GM18507 (cell line): ENCODE data around the gene IL24.
"Not testable (repeated sequence)": the region's sequence is repeated elsewhere in the genome, so short reads cannot be mapped to it uniquely, and the experiment has no call there.

Source experiments
- DNase-seq: peaks from one replicate; pipeline ENCODE4 v3.0.0; 2011; ENCODE audit warnings: low read depth; ENCODE audit not compliant: insufficient read length; ENCODE audit errors: extremely low spot score
- FAIRE-seq: peaks from 2 replicates; lab custom pipeline; 2011; peaks lifted over from hg19 to GRCh38; lab: Jason Lieb, UNC

IL24 gene

DNA sequence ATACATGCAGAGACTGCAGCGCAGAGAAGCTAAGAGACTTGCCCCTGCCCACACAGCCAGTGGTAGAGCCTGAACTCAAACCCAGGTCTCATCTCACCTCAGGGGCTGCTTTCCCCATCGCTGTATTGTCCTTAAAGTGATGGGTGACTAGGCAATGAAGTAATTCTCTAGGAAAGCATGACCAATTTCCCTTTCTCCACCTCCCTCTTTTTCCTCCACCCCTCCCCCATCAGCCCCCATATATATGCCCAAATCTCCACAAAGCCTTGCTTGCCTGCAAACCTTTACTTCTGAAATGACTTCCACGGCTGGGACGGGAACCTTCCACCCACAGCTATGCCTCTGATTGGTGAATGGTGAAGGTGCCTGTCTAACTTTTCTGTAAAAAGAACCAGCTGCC is at the start of gene IL24:
Gene IL24 (plus strand): TSS at position 269 of the 400 bp plus-strand sequence. CDS start 390 bp downstream, outside the sequence.
- DNase-seq (no peak), FAIRE-seq (no peak)

GRCh38 chr1:206847946-206848345 is 49.3 kb upstream of the IL24 start:
- DNase-seq (no peak), FAIRE-seq (no peak)

- FAIRE-seq (no peak), DNase-seq (no peak)
Measured at GRCh38 chr1:206850401-206850800, 46.8 kb upstream of the IL24 start.

GRCh38 chr1:206851341-206852010 is 45.8 kb upstream of the IL24 start:
- no peak for FAIRE-seq
- DNase-seq = no peak

- not testable (repeated sequence) for DNase-seq, FAIRE-seq
Measured at GRCh38 chr1:206852662-206853061, 44.6 kb upstream of the IL24 start.

GRCh38 chr1:206853696-206854095 is 43.5 kb upstream of the IL24 start:
- DNase-seq, FAIRE-seq: not testable (repeated sequence)

DNA sequence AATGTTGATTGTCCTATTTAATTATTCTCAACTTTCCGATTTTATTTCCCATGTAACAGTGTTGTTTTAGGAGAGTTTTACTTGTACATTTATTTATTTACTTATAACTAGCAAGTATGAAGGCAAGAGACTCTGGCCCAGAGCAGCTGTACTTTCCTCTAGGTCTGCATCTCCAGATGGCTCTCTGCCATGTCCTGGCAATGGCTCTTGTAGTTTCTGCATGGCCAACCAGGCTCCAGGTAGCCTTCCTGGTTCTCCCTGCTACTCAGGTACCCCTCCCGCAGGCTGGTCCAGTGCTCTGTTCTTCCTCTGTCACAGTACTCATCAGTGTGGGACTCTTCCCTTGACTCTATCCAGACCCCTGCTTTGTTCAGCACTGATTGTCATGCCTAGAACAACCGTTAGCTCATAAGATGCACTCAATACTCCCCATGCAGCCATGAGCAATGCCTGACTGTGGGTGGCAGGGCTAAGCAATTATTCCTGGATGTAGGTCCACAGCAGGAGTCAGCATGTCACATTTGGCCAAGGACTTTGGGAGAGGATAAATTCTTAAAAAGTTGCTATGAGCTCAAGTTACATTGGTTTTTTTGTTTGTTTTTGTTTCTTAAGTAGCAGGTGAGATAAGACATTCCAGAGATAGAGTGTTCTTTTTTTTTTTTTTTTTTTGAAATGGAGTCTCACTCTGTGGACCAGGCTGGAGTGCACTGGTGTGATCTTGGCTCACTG is 42.7 kb upstream of the IL24 start:
- no peak for DNase-seq
- no peak for FAIRE-seq

DNA sequence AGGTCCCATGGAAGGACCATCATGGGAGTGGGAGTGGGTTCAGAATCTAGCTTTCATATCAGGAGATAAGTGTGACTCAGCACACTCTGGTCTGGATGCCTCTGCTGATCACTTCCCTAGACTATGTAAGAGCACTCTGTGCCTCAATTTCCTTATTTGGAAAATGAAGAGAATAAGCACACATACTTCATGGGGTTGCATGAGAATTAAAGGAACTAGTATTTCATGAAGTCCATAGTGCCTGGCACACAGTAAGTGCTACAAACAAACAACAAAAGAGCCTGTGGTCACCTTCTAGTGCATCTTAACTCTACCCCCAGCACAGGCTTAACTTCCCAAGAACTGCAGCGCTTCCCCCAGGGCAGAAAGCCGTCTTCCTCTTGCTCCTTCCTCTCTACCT is 41.4 kb upstream of the IL24 start:
- DNase-seq (no peak), FAIRE-seq (no peak)

GRCh38 chr1:206856674-206857464 is 40.4 kb upstream of the IL24 start:
- DNase-seq (no peak), FAIRE-seq (no peak)

DNA sequence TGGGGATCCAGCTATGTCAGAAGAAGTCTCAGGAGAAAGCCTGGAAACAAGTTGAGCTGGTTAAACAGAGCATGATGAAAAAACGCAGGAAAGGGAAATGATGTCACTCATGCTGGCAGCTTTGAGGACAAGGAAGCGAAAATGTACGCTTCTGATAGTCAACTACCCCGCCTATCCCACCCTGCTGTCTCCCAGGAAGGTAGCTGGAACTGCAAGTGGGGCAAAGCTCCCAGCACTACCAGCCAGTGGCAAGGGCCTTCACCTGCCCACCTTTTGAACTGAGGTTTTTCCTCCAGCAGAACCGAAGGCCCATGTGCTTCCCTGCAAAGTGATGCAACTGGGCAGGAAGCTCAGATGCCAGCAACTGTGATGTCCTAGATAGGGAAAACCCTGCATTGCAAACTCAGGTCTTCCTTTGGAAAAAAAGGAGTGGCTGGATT is 38.1 kb upstream of the IL24 start:
- FAIRE-seq (no peak), DNase-seq (no peak)

DNA sequence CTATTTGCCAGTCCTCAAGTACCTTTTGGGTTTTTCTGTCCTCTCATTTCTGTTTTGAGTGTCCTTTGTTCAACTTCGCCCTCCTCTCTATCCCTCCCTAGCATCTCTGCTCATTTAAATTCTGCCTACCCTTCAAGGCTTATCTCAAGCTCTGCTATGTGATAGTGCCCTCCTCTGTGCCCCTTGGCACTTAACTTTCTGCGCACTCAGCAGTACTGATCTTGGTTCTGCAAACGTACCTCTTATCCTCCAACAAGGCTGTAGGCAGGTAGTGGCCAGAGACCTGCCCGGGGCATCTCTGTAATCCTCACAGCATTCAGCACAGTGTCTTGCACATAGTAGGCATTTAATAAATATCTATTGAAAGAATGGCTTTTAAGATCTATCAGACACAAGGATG is 37.1 kb upstream of the IL24 start:
- FAIRE-seq (no peak), DNase-seq (no peak)

GRCh38 chr1:206863266-206863665 is 34.0 kb upstream of the IL24 start:
- FAIRE-seq (no peak), DNase-seq (no peak)

DNA sequence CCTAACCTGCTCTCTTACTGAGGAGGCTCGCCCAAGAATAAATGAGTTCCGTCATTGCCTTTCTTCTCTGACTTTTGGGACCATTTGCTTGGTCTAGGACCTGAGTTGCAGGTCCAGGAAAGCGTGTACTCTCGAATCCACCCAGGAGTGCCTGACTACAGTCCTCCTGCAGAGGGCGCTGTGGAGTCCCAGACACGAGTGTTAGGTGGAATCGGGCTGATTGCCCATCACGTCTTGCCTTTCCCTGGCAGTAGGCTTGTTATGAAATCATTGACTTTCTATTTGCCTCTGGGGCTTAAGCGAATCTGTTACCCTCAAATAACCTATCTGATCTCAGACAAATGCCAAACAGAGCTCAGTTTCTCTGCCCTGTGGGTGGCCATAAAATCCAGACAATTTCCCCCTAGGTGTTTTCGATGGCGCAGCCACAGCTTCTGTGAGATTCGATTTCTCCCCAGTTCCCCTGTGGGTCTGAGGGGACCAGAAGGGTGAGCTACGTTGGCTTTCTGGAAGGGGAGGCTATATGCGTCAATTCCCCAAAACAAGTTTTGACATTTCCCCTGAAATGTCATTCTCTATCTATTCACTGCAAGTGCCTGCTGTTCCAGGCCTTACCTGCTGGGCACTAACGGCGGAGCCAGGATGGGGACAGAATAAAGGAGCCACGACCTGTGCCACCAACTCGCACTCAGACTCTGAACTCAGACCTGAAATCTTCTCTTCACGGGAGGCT is 32.1 kb upstream of the IL24 start, which contains the start of gene IL20:
Gene IL20 (plus strand): TSS at position 685 of the 733 bp plus-strand sequence. CDS start 230 bp downstream, outside the sequence.
- FAIRE-seq = peak; percentile 78
- peak; percentile 28 for DNase-seq

GRCh38 chr1:206866062-206866461 is 31.2 kb upstream of the IL24 start:
- DNase-seq = no peak
- FAIRE-seq = no peak

DNA sequence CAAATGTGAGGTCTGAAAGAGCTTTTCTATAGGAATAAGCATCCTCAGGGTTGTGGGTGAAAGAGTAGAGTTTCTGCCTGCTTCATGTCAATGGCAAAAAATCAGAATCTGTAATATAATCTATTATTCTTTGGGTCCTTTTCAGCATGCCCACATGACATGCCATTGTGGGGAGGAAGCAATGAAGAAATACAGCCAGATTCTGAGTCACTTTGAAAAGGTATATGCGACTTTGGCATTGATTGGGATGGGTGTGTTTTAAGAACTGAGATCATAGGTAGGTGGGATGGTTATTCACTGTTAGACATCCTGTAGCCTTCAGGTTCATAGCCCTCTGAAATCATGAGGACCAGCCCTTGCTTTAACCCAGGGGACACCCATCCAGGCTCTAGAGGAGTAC is 30.0 kb upstream of the IL24 start:
- FAIRE-seq (no peak), DNase-seq (no peak)

DNA sequence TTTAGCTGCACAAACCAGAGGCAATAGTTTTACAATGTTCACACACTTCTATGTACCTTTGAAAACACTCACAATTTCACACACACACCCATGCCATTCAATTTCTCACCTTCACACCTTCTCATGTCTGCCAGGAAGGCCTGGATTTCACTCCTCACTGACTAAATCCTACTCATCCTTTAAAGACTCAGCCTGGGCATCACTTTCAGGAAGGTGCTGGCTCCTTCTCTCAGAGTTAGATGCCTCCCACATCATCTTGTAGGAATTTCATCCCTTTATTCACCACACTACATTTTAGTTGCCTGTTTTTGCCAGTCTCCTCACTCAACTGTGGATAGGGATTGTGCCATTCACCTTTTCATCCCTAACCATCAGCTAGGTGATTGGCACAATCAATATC is 29.5 kb upstream of the IL24 start:
- FAIRE-seq = no peak
- no peak for DNase-seq

GRCh38 chr1:206868264-206868663 is 29.0 kb upstream of the IL24 start:
- FAIRE-seq = no peak
- no peak for DNase-seq

DNA sequence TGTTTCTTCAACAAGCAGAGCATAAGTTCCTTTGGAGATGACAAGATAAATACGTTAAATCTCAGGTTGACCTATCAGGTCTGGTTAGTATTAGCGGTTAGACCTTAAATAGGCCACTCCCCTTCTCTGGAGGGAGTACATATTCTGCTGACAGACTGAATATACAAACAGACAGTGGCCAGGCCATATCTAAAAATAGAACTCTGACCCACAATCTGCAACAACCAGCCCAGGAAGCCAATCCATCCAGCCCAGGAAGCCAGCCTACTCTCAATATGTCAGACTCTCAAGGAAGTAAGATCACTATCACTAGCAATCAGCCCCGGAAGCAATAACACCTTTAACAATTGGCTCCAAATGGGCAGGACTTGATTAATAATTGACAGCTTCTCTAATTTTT is 25.1 kb upstream of the IL24 start:
- FAIRE-seq = no peak
- DNase-seq = no peak

GRCh38 chr1:206873603-206874188 is 23.5 kb upstream of the IL24 start:
- FAIRE-seq = no peak
- no peak for DNase-seq
